ENCODE results near the gene ZNF19. TPM values are rescaled to one million over a fixed set of nuclear protein-coding genes. Genes with fewer than 3 reads are reported as not detected.

ZNF19 gene
- total and polyA plus RNA-seq, 9 of the 15 experiments (the other 6 are each of a cell fraction or from before 2014, with no cell fraction given) = 1.2 to 2.8 (median 1.8) TPM

DNA sequence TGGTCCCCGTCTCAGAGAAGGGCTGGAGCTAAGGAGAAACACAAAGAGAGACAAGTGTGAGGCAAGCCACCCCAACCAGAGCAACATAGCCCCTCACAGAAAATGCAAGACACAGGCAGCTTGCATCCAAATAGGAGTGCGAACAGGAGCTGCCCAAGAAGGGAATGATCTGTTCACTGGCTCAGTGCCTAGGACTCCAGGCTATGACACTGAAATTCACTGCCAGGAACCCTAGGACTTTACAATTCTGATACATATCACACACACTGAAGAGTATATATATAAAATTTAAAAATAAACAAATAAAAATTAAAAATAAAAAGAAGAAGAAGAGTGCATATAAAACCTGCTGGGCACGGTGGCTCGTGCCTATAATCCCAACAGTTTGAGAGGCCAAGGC, 32.3 kb downstream of the ZNF19 start:
- no TSS peak for BruUV-seq (replicated peaks)
- peaks cover 16% of the 10 kb centered on the region for H3K79me2 ChIP-seq (ENCODE audit: control insufficient read depth, insufficient read depth, low read length)
- CTCF ChIA-PET (ENCODE audit: low intra/inter-chr PET ratio) = no interaction called here
- no peak overlapping the region; a peak in 1 of 4 replicates for H3K9ac ChIP-seq (ENCODE audit: insufficient read depth in 1 of 2, low read depth in 2 of 2, low read length in 2 of 2)
- POLR2A ChIA-PET = no interaction called here
- no peak overlapping the region for H3K4me2 ChIP-seq (ENCODE audit: insufficient read depth, low read length)
- TF ChIP-seq FOXP4 (CRISPR knock-in tag; IDR thresholded peaks at IDR 0.05; ENCODE audit: borderline replicate concordance) (no peak), NFYB (IDR thresholded peaks at IDR 0.05; ENCODE audit: extremely low read depth, insufficient read length) (no peak), U2AF1 (optimal IDR thresholded peaks at IDR 0.05; ENCODE audit: low read depth, low read length) (no peak), HMBOX1 (IDR thresholded peaks at IDR 0.05) (no peak), NR4A1 (CRISPR knock-in tag; IDR thresholded peaks at IDR 0.05) (no peak), NR4A1 (tag; IDR thresholded peaks at IDR 0.05) (no peak), CEBPZ (IDR thresholded peaks at IDR 0.05; ENCODE audit: borderline replicate concordance, low read depth, low read length) (no peak), TGIF2 (CRISPR knock-in tag; IDR thresholded peaks at IDR 0.05) (no peak), SRSF7 (optimal IDR thresholded peaks at IDR 0.05; ENCODE audit: low read depth, low read length) (no peak), SOX6 (IDR thresholded peaks at IDR 0.05) (no peak), ZFP1 (CRISPR knock-in tag; IDR thresholded peaks at IDR 0.05) (no peak)
- TF ChIP-seq, protein P1, sequence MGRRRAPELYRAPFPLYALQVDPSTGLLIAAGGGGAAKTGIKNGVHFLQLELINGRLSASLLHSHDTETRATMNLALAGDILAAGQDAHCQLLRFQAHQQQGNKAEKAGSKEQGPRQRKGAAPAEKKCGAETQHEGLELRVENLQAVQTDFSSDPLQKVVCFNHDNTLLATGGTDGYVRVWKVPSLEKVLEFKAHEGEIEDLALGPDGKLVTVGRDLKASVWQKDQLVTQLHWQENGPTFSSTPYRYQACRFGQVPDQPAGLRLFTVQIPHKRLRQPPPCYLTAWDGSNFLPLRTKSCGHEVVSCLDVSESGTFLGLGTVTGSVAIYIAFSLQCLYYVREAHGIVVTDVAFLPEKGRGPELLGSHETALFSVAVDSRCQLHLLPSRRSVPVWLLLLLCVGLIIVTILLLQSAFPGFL (CRISPR knock-in tag; IDR thresholded peaks at IDR 0.05) = no peak
- H3K27ac ChIP-seq (ENCODE audit: extremely low read depth, low read depth, low read length) = no peak overlapping the region
- no peaks in the 10 kb centered on the region for H4K20me1 ChIP-seq (replicated peaks; ENCODE audit: control insufficient read depth, insufficient read depth, low read length)
- ATAC-seq = no peak
- H3K9me3 ChIP-seq (replicated peaks; ENCODE audit: control insufficient read depth, insufficient read depth, low read depth, low read length) = peaks cover 2% of the 10 kb centered on the region
- DNase-seq (ENCODE audit: extremely low read depth in 1 of 4, low spot score in 3 of 4) = no peak
- H3K36me3 ChIP-seq (ENCODE audit: control insufficient read depth, insufficient read depth, low read length) = peaks cover 21% of the 10 kb centered on the region; the same call in 2 of the 3 replicates
- in situ Hi-C loops (cut with MboI) (no loop called here), intact Hi-C loops (cut with micrococcal nuclease) (no loop called here)
- no peaks in the 10 kb centered on the region for H3K9me1 ChIP-seq (ENCODE audit: control insufficient read depth, insufficient read depth, low read length)
- no peak overlapping the region for H3K4me3 ChIP-seq
- H3K27me3 ChIP-seq (ENCODE audit: control insufficient read depth in 2 of 2, insufficient read depth in 2 of 2, low read length in 2 of 2) = no peaks in the 10 kb centered on the region; a peak in 1 of 5 replicates
- 91% methylated on average over 2 of the region's 4 CpGs for WGBS (ENCODE audit: insufficient coverage, low coverage, missing lambda C conversion rate)
- no peak overlapping the region for H2AFZ ChIP-seq (ENCODE audit: low read depth, low read length)
- peaks cover 0 to under 1% of the 10 kb centered on the region in 2 experiments; a peak in 1 of 5 replicates for H3K4me1 ChIP-seq (replicated peaks in 1 of 2; ENCODE audit: control insufficient read depth in 2 of 2, insufficient read depth in 2 of 2, low read length in 2 of 2)
- no peak for FAIRE-seq
